Activated T-cell treated with anti-CD3 and anti-CD28 coated beads, Interleukin-2, amount 50 U/mL, for 4 hours (primary cell): ENCODE measurements around the gene PXN. TPM values are rescaled to one million over a fixed set of nuclear protein-coding genes. Genes with fewer than 3 reads are reported as not detected.
A peak's percentile ranks its signal among the peaks of the same experiment; 100 is the strongest.
"Not testable (repeated sequence)": the region's sequence is repeated elsewhere in the genome, so short reads cannot be mapped to it uniquely, and the experiment has no call there.

Experiments
- ATAC-seq, 2 donors: fragments of 200-7000 bp; cut with Tn5 transposase; one replicate each; pipeline ENCODE4 v1.10.0; 2021
- DNase-seq: peaks from one replicate; pipeline ENCODE4 v3.0.0-alpha.2; 2020
- H3K27me3 Mint-ChIP-seq: one replicate; pipeline ENCODE4 v1.8.0; 2021; ENCODE audit warnings: low read depth, mixed read lengths
- H3K36me3 Mint-ChIP-seq: one replicate; pipeline ENCODE4 v1.8.0; 2022; ENCODE audit warnings: mixed read lengths; ENCODE audit not compliant: insufficient read depth
- H3K4me1 Mint-ChIP-seq: one replicate; pipeline ENCODE4 v1.8.0; 2021; ENCODE audit warnings: low read depth, mixed read lengths
- H3K4me3 Mint-ChIP-seq: one replicate; pipeline ENCODE4 v1.8.0; 2021; ENCODE audit warnings: mild to moderate bottlenecking, moderate library complexity, mixed read lengths
- H3K9me3 Mint-ChIP-seq: one replicate; pipeline ENCODE4 v1.8.0; 2021; ENCODE audit warnings: mixed read lengths
- total RNA-seq, 3 donors: library from RNA; stranded (reverse); gene quantifications; one replicate each; pipeline ENCODE4 v1.2.1, GENCODE V29; 2021

Gene PXN
- total RNA-seq, 3 donors from 2014 or later = 49.2 to 54.0 (median 51.1) TPM

- no peak overlapping the region for H3K4me3 Mint-ChIP-seq
- DNase-seq = no peak
These were observed 25.6 kb downstream of the PXN start for GRCh38 chr12:120239776-120240494.

GRCh38 chr12:120238839-120239445 lies 26.6 kb downstream of the PXN start:
- H3K27me3 Mint-ChIP-seq = no peaks in the 10 kb centered on the region
- H3K4me3 Mint-ChIP-seq = no peak overlapping the region
- H3K9me3 Mint-ChIP-seq = no peaks in the 10 kb centered on the region
- DNase-seq (no peak), ATAC-seq (no peak)
- H3K4me1 Mint-ChIP-seq = peaks cover 85% of the 10 kb centered on the region
- H3K36me3 Mint-ChIP-seq = peaks cover 9% of the 10 kb centered on the region

More at GRCh38 chr12:120239776-120240494, 25.6 kb downstream of the PXN start:
- ATAC-seq = no peak
- Mint-ChIP-seq H3K9me3 (no peaks in the 10 kb centered on the region), H3K4me1 (peaks cover 80% of the 10 kb centered on the region), H3K27me3 (no peaks in the 10 kb centered on the region), H3K36me3 (peaks cover 11% of the 10 kb centered on the region)

GRCh38 chr12:120238217-120238616 lies 27.3 kb downstream of the PXN start:
- no peak overlapping the region for H3K4me3 Mint-ChIP-seq
- H3K9me3 Mint-ChIP-seq = no peaks in the 10 kb centered on the region
- no peak for ATAC-seq
- peaks cover 85% of the 10 kb centered on the region for H3K4me1 Mint-ChIP-seq
- no peaks in the 10 kb centered on the region for H3K27me3 Mint-ChIP-seq
- no peak for DNase-seq
- H3K36me3 Mint-ChIP-seq = peaks cover 6% of the 10 kb centered on the region

GRCh38 chr12:120237360-120238171 lies 28.0 kb downstream of the PXN start:
- H3K36me3 Mint-ChIP-seq = peaks cover 6% of the 10 kb centered on the region
- H3K9me3 Mint-ChIP-seq = no peaks in the 10 kb centered on the region
- H3K4me3 Mint-ChIP-seq = no peak overlapping the region
- peaks cover 86% of the 10 kb centered on the region for H3K4me1 Mint-ChIP-seq
- ATAC-seq (no peak), DNase-seq (no peak)
- H3K27me3 Mint-ChIP-seq = no peaks in the 10 kb centered on the region

GRCh38 chr12:120236809-120237208 lies 28.7 kb downstream of the PXN start:
- not testable (repeated sequence) for H3K4me3 Mint-ChIP-seq

GRCh38 chr12:120235369-120236323 lies 29.9 kb downstream of the PXN start:
- no peak for DNase-seq
- H3K4me1 Mint-ChIP-seq = peaks cover 86% of the 10 kb centered on the region
- ATAC-seq = no peak
- no peak overlapping the region for H3K4me3 Mint-ChIP-seq
- H3K36me3 Mint-ChIP-seq = no peaks in the 10 kb centered on the region
- no peaks in the 10 kb centered on the region for H3K9me3 Mint-ChIP-seq
- no peaks in the 10 kb centered on the region for H3K27me3 Mint-ChIP-seq

More at GRCh38 chr12:120236809-120237208, 28.7 kb downstream of the PXN start:
- H3K9me3 Mint-ChIP-seq, DNase-seq, H3K27me3 Mint-ChIP-seq, ATAC-seq, H3K36me3 Mint-ChIP-seq: not testable (repeated sequence)
- peaks cover 86% of the 10 kb centered on the region for H3K4me1 Mint-ChIP-seq

GRCh38 chr12:120234643-120235368 lies 30.7 kb downstream of the PXN start:
- Mint-ChIP-seq H3K4me1 (peaks cover 86% of the 10 kb centered on the region), H3K36me3 (no peaks in the 10 kb centered on the region), H3K4me3 (no peak overlapping the region), H3K9me3 (no peaks in the 10 kb centered on the region), H3K27me3 (no peaks in the 10 kb centered on the region)
- DNase-seq (no peak), ATAC-seq (no peak)

GRCh38 chr12:120231316-120232011 lies 34.1 kb downstream of the PXN start:
- ATAC-seq (peak; percentile 85 to 90), DNase-seq (peak; percentile 79)
- no peaks in the 10 kb centered on the region for H3K9me3 Mint-ChIP-seq
- no peaks in the 10 kb centered on the region for H3K27me3 Mint-ChIP-seq
- H3K4me1 Mint-ChIP-seq = peaks cover 92% of the 10 kb centered on the region
- H3K4me3 Mint-ChIP-seq = peak overlapping the region; percentile 54
- H3K36me3 Mint-ChIP-seq = no peaks in the 10 kb centered on the region

- no peak for ATAC-seq
These were observed 34.6 kb downstream of the PXN start for GRCh38 chr12:120230974-120231315.

GRCh38 chr12:120230326-120230973 lies 35.1 kb downstream of the PXN start:
- no peak for ATAC-seq
- Mint-ChIP-seq H3K36me3 (no peaks in the 10 kb centered on the region), H3K4me1 (peaks cover 94% of the 10 kb centered on the region), H3K9me3 (no peaks in the 10 kb centered on the region), H3K27me3 (no peaks in the 10 kb centered on the region), H3K4me3 (peak overlapping the region; percentile 54)
- no peak for DNase-seq

More at GRCh38 chr12:120230974-120231315, 34.6 kb downstream of the PXN start:
- Mint-ChIP-seq H3K27me3 (no peaks in the 10 kb centered on the region), H3K4me3 (peak overlapping the region; percentile 54), H3K4me1 (peaks cover 94% of the 10 kb centered on the region), H3K36me3 (no peaks in the 10 kb centered on the region), H3K9me3 (no peaks in the 10 kb centered on the region)
- DNase-seq = no peak

GRCh38 chr12:120229487-120230325 lies 35.8 kb downstream of the PXN start:
- Mint-ChIP-seq H3K36me3 (no peaks in the 10 kb centered on the region), H3K27me3 (no peaks in the 10 kb centered on the region), H3K9me3 (no peaks in the 10 kb centered on the region), H3K4me3 (no peak overlapping the region), H3K4me1 (peaks cover 92% of the 10 kb centered on the region)
- DNase-seq (no peak), ATAC-seq (no peak)

- Mint-ChIP-seq H3K4me1 (peaks cover 87% of the 10 kb centered on the region), H3K9me3 (no peaks in the 10 kb centered on the region), H3K27me3 (no peaks in the 10 kb centered on the region), H3K4me3 (no peak overlapping the region), H3K36me3 (no peaks in the 10 kb centered on the region)
- ATAC-seq (no peak), DNase-seq (no peak)
These were observed 36.5 kb downstream of the PXN start for GRCh38 chr12:120229071-120229486.
